PC-3 (cell line): ENCODE results near the gene ARMC7.

Experiments
- EZH2 ChIP-seq: fragments of 300-600 bp; sonication (generic); IDR thresholded peaks from one replicate; pipeline ENCODE4 v1.6.1; 2017; ENCODE audit warnings: antibody characterized with exemption, mild to moderate bottlenecking, low read length; ENCODE audit not compliant: unreplicated experiment
- TF ChIP-seq, protein P1 (sequence below): fragments of 300-600 bp; sonication (generic); conservative IDR thresholded peaks from 2 replicates; pipeline ENCODE4 v1.5.1; 2017; ENCODE audit warnings: antibody characterized with exemption, low read depth, mild to moderate bottlenecking, low read length

GRCh38 chr17:75091855-75092327 lies 17.9 kb upstream of the ARMC7 start:
- TF ChIP-seq, protein P1, sequence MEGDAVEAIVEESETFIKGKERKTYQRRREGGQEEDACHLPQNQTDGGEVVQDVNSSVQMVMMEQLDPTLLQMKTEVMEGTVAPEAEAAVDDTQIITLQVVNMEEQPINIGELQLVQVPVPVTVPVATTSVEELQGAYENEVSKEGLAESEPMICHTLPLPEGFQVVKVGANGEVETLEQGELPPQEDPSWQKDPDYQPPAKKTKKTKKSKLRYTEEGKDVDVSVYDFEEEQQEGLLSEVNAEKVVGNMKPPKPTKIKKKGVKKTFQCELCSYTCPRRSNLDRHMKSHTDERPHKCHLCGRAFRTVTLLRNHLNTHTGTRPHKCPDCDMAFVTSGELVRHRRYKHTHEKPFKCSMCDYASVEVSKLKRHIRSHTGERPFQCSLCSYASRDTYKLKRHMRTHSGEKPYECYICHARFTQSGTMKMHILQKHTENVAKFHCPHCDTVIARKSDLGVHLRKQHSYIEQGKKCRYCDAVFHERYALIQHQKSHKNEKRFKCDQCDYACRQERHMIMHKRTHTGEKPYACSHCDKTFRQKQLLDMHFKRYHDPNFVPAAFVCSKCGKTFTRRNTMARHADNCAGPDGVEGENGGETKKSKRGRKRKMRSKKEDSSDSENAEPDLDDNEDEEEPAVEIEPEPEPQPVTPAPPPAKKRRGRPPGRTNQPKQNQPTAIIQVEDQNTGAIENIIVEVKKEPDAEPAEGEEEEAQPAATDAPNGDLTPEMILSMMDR, result no peak
- TF ChIP-seq EZH2, result no peak
